CD4-positive, alpha-beta T cell (primary cell): ENCODE data around the gene NR3C2. TPM values are rescaled to one million over a fixed set of nuclear protein-coding genes. Genes with fewer than 3 reads are reported as not detected.

Experiments
- ATAC-seq: fragments of 200-7000 bp; cut with Tn5 transposase; one replicate; pipeline ENCODE4 v1.10.0; 2022; ENCODE audit warnings: mild to moderate bottlenecking; ENCODE audit not compliant: poor library complexity
- CTCF ChIA-PET: fragments of 350-600 bp; sonication (Branson Sonifier 250); formaldehyde crosslinking; loops from one replicate; lab custom pipeline; 2021; ENCODE audit warnings: antibody characterized with exemption, inconsistent platforms; lab: Charles Lee
- POLR2A ChIA-PET: fragments of 350-600 bp; sonication (Branson Sonifier 250); formaldehyde crosslinking; loops from one replicate; lab custom pipeline; 2021; ENCODE audit warnings: antibody characterized with exemption, inconsistent platforms; lab: Charles Lee
- DNase-seq, 14 experiments: peaks; one replicate each; pipeline ENCODE4 v3.0.0-alpha.2; 2013 to 2020; ENCODE audit warnings: mixed read lengths in 2 of 14
- H3K27ac ChIP-seq, 2 donors: one replicate each; pipeline versions ENCODE4 v1.5.1 to v1.7.0; 2013; ENCODE audit warnings: low read length in 2 of 2, low read depth in 1 of 2, mild to moderate bottlenecking in 1 of 2
- H3K27me3 ChIP-seq, 2 experiments: 1 replicate in 1 of 2; 2 replicates in 1 of 2; pipeline versions ENCODE4 v1.6.1 to v1.7.0; 2013; ENCODE audit warnings: low read length in 2 of 2, control low read depth in 1 of 2, mild to moderate bottlenecking in 1 of 2, moderate library complexity in 1 of 2; ENCODE audit not compliant: insufficient read depth in 2 of 2, control insufficient read depth in 1 of 2
- H3K36me3 ChIP-seq: one replicate; pipeline ENCODE4 v1.6.1; 2013; ENCODE audit warnings: low read length, control low read depth; ENCODE audit not compliant: insufficient read depth
- H3K4me1 ChIP-seq: one replicate; pipeline ENCODE4 v1.6.1; 2013; ENCODE audit warnings: low read length, control low read depth; ENCODE audit not compliant: insufficient read depth
- H3K4me3 ChIP-seq: one replicate; pipeline ENCODE4 v1.5.1; 2013; ENCODE audit warnings: mild to moderate bottlenecking, low read length, moderate library complexity
- H3K9me3 ChIP-seq, 2 experiments: 1 replicate in 1 of 2; 2 replicates in 1 of 2; pipeline versions ENCODE4 v1.6.1 to v1.7.0; 2013; ENCODE audit warnings: low read length in 2 of 2, mild to moderate bottlenecking in 2 of 2, control low read depth in 1 of 2, moderate library complexity in 1 of 2; ENCODE audit not compliant: control insufficient read depth in 1 of 2, insufficient read depth in 1 of 2
- H3K27ac Mint-ChIP-seq: one replicate; pipeline ENCODE4 v1.8.0; 2020; ENCODE audit warnings: mixed read lengths
- H3K27me3 Mint-ChIP-seq: one replicate; pipeline ENCODE4 v1.8.0; 2021; ENCODE audit warnings: mixed read lengths
- H3K36me3 Mint-ChIP-seq: one replicate; pipeline ENCODE4 v1.8.0; 2021; ENCODE audit warnings: low read depth, mixed read lengths
- H3K4me1 Mint-ChIP-seq: one replicate; pipeline ENCODE4 v1.8.0; 2021; ENCODE audit warnings: low read depth, mixed read lengths
- H3K4me3 Mint-ChIP-seq: one replicate; pipeline ENCODE4 v1.8.0; 2020; ENCODE audit warnings: mild to moderate bottlenecking, mixed read lengths
- H3K9me3 Mint-ChIP-seq: one replicate; pipeline ENCODE4 v1.8.0; 2020; ENCODE audit warnings: mixed read lengths
- intact Hi-C, 2 experiments: fragments of 100-400 bp; cut with DNase I in 1 of 2; cut with micrococcal nuclease in 1 of 2; formaldehyde crosslinking; loops; one replicate each; pipeline versions ENCODE4 v1.15.1 to v1.9.0; 2023 to 2025; cut with DNase I, micrococcal nuclease
- total RNA-seq, 174 experiments: library from RNA in 2 of 174; stranded (reverse) in 2 of 174; gene quantifications; one replicate each; pipeline ENCODE4 v1.2.3 and lab custom pipeline; 2021 to 2026
- TF ChIP-seq, protein P1 (sequence below): fragments of 200-600 bp; IDR thresholded peaks from one replicate; pipeline ENCODE4 v1.8.0; 2022; ENCODE audit warnings: antibody characterized with exemption, mild to moderate bottlenecking

The NR3C2 gene
- total RNA-seq, 2 experiments from 2014 or later, result 31.6 to 35.0 TPM

DNA sequence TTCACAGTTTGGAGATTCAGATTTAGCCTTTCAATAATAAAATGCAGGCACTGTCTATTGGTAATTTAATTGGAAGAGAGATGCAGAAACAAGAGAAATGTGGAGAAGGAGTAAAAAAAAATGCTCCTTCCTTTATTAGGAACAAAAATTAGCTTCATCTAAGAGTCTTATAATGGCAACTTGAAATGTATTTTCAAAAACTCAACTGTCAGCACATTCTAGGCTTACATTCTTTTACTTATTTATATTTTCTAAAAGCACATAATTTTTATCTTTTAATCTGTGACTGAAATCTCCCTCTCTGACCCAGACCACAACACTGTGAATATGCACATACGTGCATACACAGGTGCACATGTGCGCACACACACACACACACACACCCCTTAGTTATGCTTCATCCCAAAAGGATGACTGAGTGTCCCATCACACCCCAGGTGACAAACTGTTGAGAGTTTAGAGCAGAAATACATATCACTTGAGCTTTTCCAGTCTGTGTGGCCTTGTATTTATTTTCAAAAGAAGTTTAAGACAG lies 29.7 kb downstream of the NR3C2 start:
- H3K4me3 Mint-ChIP-seq, result no peak overlapping the region
- ATAC-seq (no peak), DNase-seq (no peak)
- ChIA-PET POLR2A (no interaction called here), CTCF (no interaction called here)
- Histone ChIP-seq H3K4me1 (no peaks in the 10 kb centered on the region), H3K27me3 (no peaks in the 10 kb centered on the region), H3K4me3 (no peak overlapping the region), H3K27ac (no peak overlapping the region), H3K9me3 (no peaks in the 10 kb centered on the region), H3K36me3 (no peaks in the 10 kb centered on the region)
- H3K27me3 Mint-ChIP-seq, result no peaks in the 10 kb centered on the region
- TF ChIP-seq, protein P1, sequence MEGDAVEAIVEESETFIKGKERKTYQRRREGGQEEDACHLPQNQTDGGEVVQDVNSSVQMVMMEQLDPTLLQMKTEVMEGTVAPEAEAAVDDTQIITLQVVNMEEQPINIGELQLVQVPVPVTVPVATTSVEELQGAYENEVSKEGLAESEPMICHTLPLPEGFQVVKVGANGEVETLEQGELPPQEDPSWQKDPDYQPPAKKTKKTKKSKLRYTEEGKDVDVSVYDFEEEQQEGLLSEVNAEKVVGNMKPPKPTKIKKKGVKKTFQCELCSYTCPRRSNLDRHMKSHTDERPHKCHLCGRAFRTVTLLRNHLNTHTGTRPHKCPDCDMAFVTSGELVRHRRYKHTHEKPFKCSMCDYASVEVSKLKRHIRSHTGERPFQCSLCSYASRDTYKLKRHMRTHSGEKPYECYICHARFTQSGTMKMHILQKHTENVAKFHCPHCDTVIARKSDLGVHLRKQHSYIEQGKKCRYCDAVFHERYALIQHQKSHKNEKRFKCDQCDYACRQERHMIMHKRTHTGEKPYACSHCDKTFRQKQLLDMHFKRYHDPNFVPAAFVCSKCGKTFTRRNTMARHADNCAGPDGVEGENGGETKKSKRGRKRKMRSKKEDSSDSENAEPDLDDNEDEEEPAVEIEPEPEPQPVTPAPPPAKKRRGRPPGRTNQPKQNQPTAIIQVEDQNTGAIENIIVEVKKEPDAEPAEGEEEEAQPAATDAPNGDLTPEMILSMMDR, result no peak
- intact Hi-C loops, result no loop called here
- H3K27ac Mint-ChIP-seq, result no peak overlapping the region
- peaks cover 62% of the 10 kb centered on the region for H3K4me1 Mint-ChIP-seq
- peaks cover 11% of the 10 kb centered on the region for H3K36me3 Mint-ChIP-seq
- no peaks in the 10 kb centered on the region for H3K9me3 Mint-ChIP-seq

DNA sequence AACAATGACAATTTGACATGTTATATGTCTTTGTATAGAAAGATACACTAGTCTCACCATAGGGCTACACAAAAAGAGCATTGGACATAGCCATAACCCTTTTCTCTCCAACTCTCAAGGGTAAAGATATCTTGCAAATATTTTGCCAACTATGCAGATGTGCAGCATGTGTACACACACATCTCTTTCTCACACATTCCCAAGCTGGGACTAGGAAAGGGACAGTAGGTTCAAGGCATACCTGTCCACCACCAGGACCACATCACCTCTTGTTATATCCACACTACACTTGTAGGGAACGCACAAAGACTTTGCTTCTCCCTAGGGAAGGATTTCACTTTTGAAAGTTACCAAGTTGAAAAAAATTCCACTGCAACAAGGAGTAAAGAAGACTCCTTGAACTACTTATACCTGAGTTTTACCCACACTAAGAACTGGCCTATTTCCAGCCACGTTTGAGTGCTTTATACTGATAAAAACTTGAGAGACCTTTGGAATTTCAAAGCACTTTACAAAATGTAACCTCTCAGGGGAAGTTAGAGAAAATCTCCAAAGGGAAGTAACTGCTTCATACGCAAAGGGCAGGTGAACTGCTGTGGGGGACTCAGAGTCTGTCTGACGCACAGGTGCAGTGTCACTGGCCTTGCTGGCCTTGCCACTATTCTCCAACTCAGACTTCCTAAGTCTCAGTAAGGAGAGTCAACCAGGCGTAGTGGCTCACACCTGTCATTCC lies 36.9 kb downstream of the NR3C2 start:
- Mint-ChIP-seq H3K27ac (no peak overlapping the region), H3K9me3 (no peaks in the 10 kb centered on the region), H3K4me3 (no peak overlapping the region), H3K4me1 (peaks cover 24% of the 10 kb centered on the region), H3K36me3 (no peaks in the 10 kb centered on the region), H3K27me3 (no peaks in the 10 kb centered on the region)
- Histone ChIP-seq H3K36me3 (no peaks in the 10 kb centered on the region), H3K4me3 (no peak overlapping the region), H3K4me1 (no peaks in the 10 kb centered on the region), H3K27ac (no peak overlapping the region), H3K9me3 (no peaks in the 10 kb centered on the region), H3K27me3 (no peaks in the 10 kb centered on the region)
- no peak for DNase-seq
- TF ChIP-seq, protein P1, result no peak
- intact Hi-C loops, result no loop called here
- ChIA-PET CTCF (no interaction called here), POLR2A (no interaction called here)
- ATAC-seq, result no peak

DNA sequence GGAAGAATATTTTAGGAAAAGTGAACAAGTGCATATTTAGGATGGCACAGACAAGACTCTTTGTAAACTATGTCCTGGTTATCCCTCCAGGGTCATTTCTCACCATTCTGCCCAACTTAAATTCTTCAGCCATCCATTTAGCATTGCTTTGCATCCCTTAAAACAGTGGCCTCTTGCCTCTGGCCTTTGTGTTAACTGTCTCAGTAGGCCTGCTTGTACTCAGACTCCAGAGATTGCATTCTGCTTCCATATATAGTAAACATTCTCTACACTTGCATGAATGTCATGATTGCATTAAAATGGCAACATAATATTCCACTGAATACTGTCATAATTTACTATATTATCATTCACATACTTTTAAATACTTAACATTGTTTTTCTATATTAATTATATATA lies 43.2 kb downstream of the NR3C2 start:
- H3K9me3 ChIP-seq, result no peaks in the 10 kb centered on the region

More for the DNA sequence above, 43.2 kb downstream of the NR3C2 start:
- Mint-ChIP-seq H3K4me1 (peaks cover 46% of the 10 kb centered on the region), H3K4me3 (no peak overlapping the region), H3K36me3 (no peaks in the 10 kb centered on the region), H3K27me3 (no peaks in the 10 kb centered on the region), H3K27ac (no peak overlapping the region), H3K9me3 (peaks cover 3% of the 10 kb centered on the region)
- DNase-seq, result no peak
- Histone ChIP-seq H3K27ac (no peak overlapping the region), H3K36me3 (no peaks in the 10 kb centered on the region), H3K27me3 (no peaks in the 10 kb centered on the region), H3K4me1 (no peaks in the 10 kb centered on the region), H3K4me3 (no peak overlapping the region)
- TF ChIP-seq, protein P1, result no peak
- ChIA-PET POLR2A (no interaction called here), CTCF (no interaction called here)
- intact Hi-C loops, result no loop called here
- no peak for ATAC-seq
